Caco-2 (cell line): ENCODE results near the gene CCDC71. TPM values are rescaled to one million over a fixed set of nuclear protein-coding genes. Genes with fewer than 3 reads are reported as not detected.

ENCODE experiments used
- BruUV-seq: library from RNA; stranded (reverse); fragments of 400-500 nt; replicated peaks from 2 replicates; lab custom pipeline; 2021; lab: Mats Ljungman, UMichigan
- CTCF ChIA-PET: fragments of 300-600 bp; sonication (Branson Sonifier 250); formaldehyde crosslinking; loops from one replicate; lab custom pipeline; 2022; ENCODE audit warnings: antibody characterized with exemption; lab: Charles Lee
- POLR2A ChIA-PET: fragments of 300-600 bp; sonication (Branson Sonifier 250); formaldehyde crosslinking; loops from one replicate; lab custom pipeline; 2022; ENCODE audit warnings: antibody characterized with exemption; lab: Charles Lee
- DNase-seq, 2 experiments: peaks; one replicate each; pipeline versions ENCODE4 v3.0.0 to v3.0.0-alpha.2; 2020 to 2022
- H3K27me3 ChIP-seq: replicated peaks from 2 replicates; pipeline ENCODE4 v1.6.0; 2011; ENCODE audit warnings: low read length; ENCODE audit not compliant: control insufficient read depth, insufficient read depth
- H3K36me3 ChIP-seq: 2 replicates; pipeline ENCODE4 v1.5.1; 2011; ENCODE audit warnings: low read length; ENCODE audit not compliant: control insufficient read depth, insufficient read depth
- H3K4me1 ChIP-seq: fragments of 250-450 bp; sonication (Bioruptor Pico); 2 replicates; pipeline ENCODE4 v1.5.1; 2020; ENCODE audit warnings: mild to moderate bottlenecking
- H3K4me3 ChIP-seq: 2 replicates; pipeline ENCODE4 v1.5.1; 2011; ENCODE audit warnings: low read depth, mild to moderate bottlenecking, control low read depth, low read length
- H3K9me3 ChIP-seq: fragments of 250-450 bp; sonication (Bioruptor Pico); 2 replicates; pipeline ENCODE4 v1.5.1; 2020; ENCODE audit warnings: mild to moderate bottlenecking, moderate library complexity
- H3K27ac Mint-ChIP-seq: one replicate; pipeline ENCODE4 v1.8.0; 2022; ENCODE audit warnings: mixed read lengths; ENCODE audit not compliant: unreplicated experiment
- H3K27me3 Mint-ChIP-seq: one replicate; pipeline ENCODE4 v1.8.0; 2022; ENCODE audit warnings: mixed read lengths; ENCODE audit not compliant: insufficient read depth, unreplicated experiment
- H3K36me3 Mint-ChIP-seq: one replicate; pipeline ENCODE4 v1.8.0; 2022; ENCODE audit warnings: mild to moderate bottlenecking, mixed read lengths; ENCODE audit not compliant: insufficient read depth, unreplicated experiment
- H3K4me1 Mint-ChIP-seq: one replicate; pipeline ENCODE4 v1.8.0; 2022; ENCODE audit warnings: low read depth, mixed read lengths; ENCODE audit not compliant: unreplicated experiment
- H3K4me3 Mint-ChIP-seq: one replicate; pipeline ENCODE4 v1.8.0; 2022; ENCODE audit warnings: mild to moderate bottlenecking, moderate library complexity, mixed read lengths; ENCODE audit not compliant: unreplicated experiment
- H3K9me3 Mint-ChIP-seq: one replicate; pipeline ENCODE4 v1.8.0; 2022; ENCODE audit warnings: mixed read lengths; ENCODE audit not compliant: unreplicated experiment
- intact Hi-C: fragments of 100-400 bp; cut with micrococcal nuclease; formaldehyde crosslinking; loops from one replicate; pipeline ENCODE4 v1.10.0; 2022; ENCODE audit not compliant: unreplicated experiment
- total RNA-seq: library from RNA; stranded (reverse); gene quantifications from 2 replicates; pipeline ENCODE4 v1.2.3, GENCODE V29; 2022
- TF ChIP-seq, protein P1 (sequence below), 2 experiments: fragments of 200-600 bp in 1 of 2; IDR thresholded peaks; 1 replicate in 1 of 2; 2 replicates in 1 of 2; pipeline versions ENCODE4 v1.5.1 to v1.8.0; 2011 to 2022; ENCODE audit warnings: antibody characterized with exemption in 1 of 2, control low read depth in 1 of 2, inconsistent platforms in 1 of 2, low read depth in 1 of 2, low read length in 1 of 2, mild to moderate bottlenecking in 1 of 2, moderate library complexity in 1 of 2; ENCODE audit not compliant: insufficient read depth in 1 of 2, severe bottlenecking in 1 of 2, unreplicated experiment in 1 of 2

CCDC71 gene
- total RNA-seq, 1 experiment from 2014 or later: 15.9 TPM

DNA sequence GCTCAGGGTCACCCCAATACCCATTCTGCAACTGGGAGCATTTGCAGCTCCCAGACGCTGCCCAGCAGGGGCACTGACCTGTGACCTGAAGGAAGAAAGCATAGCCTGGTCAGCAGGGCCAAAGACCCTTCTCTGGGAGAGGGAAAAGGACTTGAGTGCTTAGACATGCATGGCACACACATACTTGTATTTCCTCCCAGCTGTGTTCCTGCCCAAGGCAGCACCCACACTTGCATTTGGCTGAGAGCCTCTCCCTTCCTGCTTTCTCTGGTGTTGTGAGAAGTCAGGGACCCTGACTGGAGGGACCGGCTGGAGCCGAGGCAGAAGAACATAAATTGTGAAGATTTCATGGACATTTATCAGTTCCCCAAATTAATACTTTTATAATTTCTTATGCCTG, 26.1 kb downstream of the CCDC71 start:
- CTCF ChIA-PET: no interaction called here

DNA sequence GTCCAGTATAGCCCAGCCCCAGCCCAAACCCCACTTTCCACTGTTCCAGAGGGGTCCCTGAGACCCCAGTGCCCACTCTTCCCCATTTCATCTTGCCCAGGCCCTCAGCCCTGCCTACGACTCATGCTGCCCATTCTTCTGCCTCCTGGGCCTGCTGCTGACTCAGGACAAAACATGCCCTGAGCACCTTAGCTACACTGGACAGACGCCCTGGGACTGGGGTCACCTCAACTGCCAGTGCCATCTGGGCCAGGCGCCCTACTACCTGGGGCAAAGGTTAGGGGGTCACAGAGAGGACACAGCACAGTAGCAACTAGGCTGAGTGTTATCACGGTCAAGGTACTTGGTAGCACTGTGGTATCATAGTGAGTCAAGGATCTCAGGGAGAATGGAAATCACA, 30.6 kb downstream of the CCDC71 start:
- peak overlapping the region; percentile 29 for H3K4me3 Mint-ChIP-seq
- no peaks in the 10 kb centered on the region for H3K27me3 ChIP-seq
- H3K4me1 ChIP-seq: peaks cover 17% of the 10 kb centered on the region
- H3K27me3 Mint-ChIP-seq: no peaks in the 10 kb centered on the region
- peaks cover 6% of the 10 kb centered on the region; the same call in 1 of the 2 replicates for H3K9me3 ChIP-seq
- H3K36me3 ChIP-seq: 0 out of 2 replicates have a peak, but pooled peaks cover 1% of the 10 kb centered on the region
- DNase-seq: no peak
- peaks cover 13% of the 10 kb centered on the region for H3K4me1 Mint-ChIP-seq
- intact Hi-C loops: no loop called here
- H3K9me3 Mint-ChIP-seq: no peaks in the 10 kb centered on the region
- peaks cover 17% of the 10 kb centered on the region for H3K36me3 Mint-ChIP-seq
- no peak overlapping the region for H3K27ac Mint-ChIP-seq
- ChIA-PET CTCF (no interaction called here), POLR2A (no interaction called here)
- TF ChIP-seq, protein P1, sequence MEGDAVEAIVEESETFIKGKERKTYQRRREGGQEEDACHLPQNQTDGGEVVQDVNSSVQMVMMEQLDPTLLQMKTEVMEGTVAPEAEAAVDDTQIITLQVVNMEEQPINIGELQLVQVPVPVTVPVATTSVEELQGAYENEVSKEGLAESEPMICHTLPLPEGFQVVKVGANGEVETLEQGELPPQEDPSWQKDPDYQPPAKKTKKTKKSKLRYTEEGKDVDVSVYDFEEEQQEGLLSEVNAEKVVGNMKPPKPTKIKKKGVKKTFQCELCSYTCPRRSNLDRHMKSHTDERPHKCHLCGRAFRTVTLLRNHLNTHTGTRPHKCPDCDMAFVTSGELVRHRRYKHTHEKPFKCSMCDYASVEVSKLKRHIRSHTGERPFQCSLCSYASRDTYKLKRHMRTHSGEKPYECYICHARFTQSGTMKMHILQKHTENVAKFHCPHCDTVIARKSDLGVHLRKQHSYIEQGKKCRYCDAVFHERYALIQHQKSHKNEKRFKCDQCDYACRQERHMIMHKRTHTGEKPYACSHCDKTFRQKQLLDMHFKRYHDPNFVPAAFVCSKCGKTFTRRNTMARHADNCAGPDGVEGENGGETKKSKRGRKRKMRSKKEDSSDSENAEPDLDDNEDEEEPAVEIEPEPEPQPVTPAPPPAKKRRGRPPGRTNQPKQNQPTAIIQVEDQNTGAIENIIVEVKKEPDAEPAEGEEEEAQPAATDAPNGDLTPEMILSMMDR (IDR thresholded peaks at IDR 0.05; ENCODE audit: insufficient read depth in 1 of 2, low read depth in 1 of 2, low read length in 1 of 2, severe bottlenecking in 1 of 2, unreplicated experiment in 1 of 2): no peak
- BruUV-seq: no TSS peak
- H3K4me3 ChIP-seq: no peak overlapping the region

More for the DNA sequence above, 26.1 kb downstream of the CCDC71 start:
- Mint-ChIP-seq H3K27ac (no peak overlapping the region), H3K4me3 (no peak overlapping the region), H3K27me3 (no peaks in the 10 kb centered on the region), H3K9me3 (peaks cover 18% of the 10 kb centered on the region), H3K4me1 (peaks cover 13% of the 10 kb centered on the region), H3K36me3 (no peaks in the 10 kb centered on the region)
- no TSS peak for BruUV-seq
- Histone ChIP-seq H3K27me3 (no peaks in the 10 kb centered on the region), H3K4me3 (no peak overlapping the region), H3K36me3 (no peaks in the 10 kb centered on the region), H3K4me1 (0 out of 2 replicates have a peak, but pooled peaks cover 5% of the 10 kb centered on the region), H3K9me3 (peaks cover 26% of the 10 kb centered on the region; the same call in 1 of the 2 replicates)
- DNase-seq: no peak
- intact Hi-C loops: no loop called here
- TF ChIP-seq, protein P1 (IDR thresholded peaks at IDR 0.05; ENCODE audit: insufficient read depth in 1 of 2, low read depth in 1 of 2, low read length in 1 of 2, severe bottlenecking in 1 of 2, unreplicated experiment in 1 of 2): no peak
- POLR2A ChIA-PET: no interaction called here

DNA sequence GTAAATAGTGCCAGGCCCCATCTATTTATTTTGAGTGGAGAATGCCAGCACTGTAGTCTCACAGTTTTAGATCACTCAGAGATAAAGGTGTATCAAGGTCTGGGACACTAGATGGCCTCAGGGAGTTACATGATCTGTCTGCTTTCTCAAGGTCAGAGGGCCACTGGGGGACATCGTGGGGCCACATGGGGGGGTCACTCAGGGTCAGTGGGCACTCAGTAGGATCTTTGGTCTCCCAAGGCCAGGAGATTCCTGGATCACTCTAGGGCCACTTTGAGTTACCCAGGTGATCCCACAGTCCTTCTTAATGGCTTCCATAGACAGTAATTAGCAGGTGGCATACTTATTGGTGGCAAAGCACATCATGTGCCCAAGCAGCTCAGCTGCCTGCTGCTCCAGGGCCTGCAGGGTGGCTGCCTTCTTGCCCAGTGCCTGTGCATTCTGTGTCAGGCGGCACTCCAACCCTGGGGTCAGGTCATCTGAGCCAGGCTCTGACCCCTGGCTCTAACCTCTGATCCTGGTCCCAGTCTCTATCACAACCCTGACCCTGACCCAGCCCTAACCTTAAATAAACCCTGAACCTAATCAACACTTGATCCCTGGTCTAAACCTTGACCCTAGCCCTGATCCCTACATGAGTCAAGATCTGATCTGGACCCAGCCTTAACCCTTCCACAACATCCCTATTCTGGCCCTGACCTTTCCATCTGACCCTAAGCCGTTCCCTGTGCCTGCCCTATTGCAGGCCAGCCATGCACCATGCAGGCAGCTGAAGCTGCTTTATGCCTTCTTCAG, 31.5 kb downstream of the CCDC71 start:
- ChIA-PET CTCF (interaction anchor here (0.7 to 1.2 kb wide), 3 partner anchors 14 to 325 kb away, joined by 3 to 8 read pairs (median 4); partner anchors contain the start of gene USP19), POLR2A (interaction anchor here (3.1 kb wide), 1 partner anchor 40 kb away, joined by 27 read pairs; the partner anchor contains the start of gene QRICH1)
- peaks cover 15% of the 10 kb centered on the region for H3K4me1 ChIP-seq
- peak overlapping the region; percentile 93 for H3K4me3 Mint-ChIP-seq
- TF ChIP-seq, protein P1 (IDR thresholded peaks at IDR 0.05; ENCODE audit: insufficient read depth in 1 of 2, low read depth in 1 of 2, low read length in 1 of 2, severe bottlenecking in 1 of 2, unreplicated experiment in 1 of 2): no peak
- H3K27me3 Mint-ChIP-seq: no peaks in the 10 kb centered on the region
- H3K9me3 ChIP-seq: no peaks in the 10 kb centered on the region
- intact Hi-C loops: no loop called here
- peaks cover 18% of the 10 kb centered on the region for H3K36me3 Mint-ChIP-seq
- H3K9me3 Mint-ChIP-seq: no peaks in the 10 kb centered on the region
- DNase-seq: no peak
- BruUV-seq: no TSS peak
- no peak overlapping the region for H3K4me3 ChIP-seq
- no peak overlapping the region for H3K27ac Mint-ChIP-seq
- no peaks in the 10 kb centered on the region for H3K27me3 ChIP-seq
- H3K36me3 ChIP-seq: 0 out of 2 replicates have a peak, but pooled peaks cover 3% of the 10 kb centered on the region
- peaks cover 13% of the 10 kb centered on the region for H3K4me1 Mint-ChIP-seq
